Common myeloid progenitor, CD34-positive (primary cell): Measurements from ENCODE around the gene RHEBL1.

Experiments
- CTCF ChIA-PET: fragments of 350-600 bp; sonication (Branson Sonifier 250); formaldehyde crosslinking; loops from one replicate; lab custom pipeline; 2021; ENCODE audit warnings: antibody characterized with exemption; lab: Charles Lee
- POLR2A ChIA-PET: fragments of 350-600 bp; sonication (Branson Sonifier 250); formaldehyde crosslinking; loops from one replicate; lab custom pipeline; 2021; ENCODE audit warnings: antibody characterized with exemption; lab: Charles Lee
- DNase-seq, 3 donors: peaks; one replicate each; pipeline versions ENCODE4 v3.0.0 to v3.0.0-alpha.2; 2013
- H3K27ac ChIP-seq, 2 experiments: 1 replicate in 1 of 2; 2 replicates in 1 of 2; pipeline ENCODE4 v1.7.0; 2013; ENCODE audit warnings: inconsistent platforms in 2 of 2, low read length in 2 of 2, mild to moderate bottlenecking in 2 of 2, low read depth in 1 of 2, moderate library complexity in 1 of 2; ENCODE audit not compliant: severe bottlenecking in 2 of 2, insufficient read depth in 1 of 2, poor library complexity in 1 of 2
- H3K27me3 ChIP-seq, 5 experiments: replicated peaks in 2 of 5; 1 replicate in 3 of 5; 2 replicates in 2 of 5; pipeline versions ENCODE4 v1.6.1 to v1.7.0; 2013; ENCODE audit warnings: low read length in 4 of 5, mild to moderate bottlenecking in 2 of 5, moderate library complexity in 2 of 5, inconsistent platforms in 1 of 5; ENCODE audit not compliant: insufficient read depth in 5 of 5, control insufficient read depth in 4 of 5
- H3K36me3 ChIP-seq, 4 experiments: 1 replicate in 2 of 4; 2 replicates in 2 of 4; pipeline versions ENCODE4 v1.6.1 to v1.7.0; 2013; ENCODE audit warnings: low read length in 3 of 4, control low read depth in 1 of 4, mild to moderate bottlenecking in 1 of 4; ENCODE audit not compliant: control insufficient read depth in 4 of 4, insufficient read depth in 4 of 4
- H3K4me1 ChIP-seq, 4 experiments: 1 replicate in 3 of 4; 2 replicates in 1 of 4; pipeline versions ENCODE4 v1.6.1 to v1.7.1; 2013; ENCODE audit warnings: low read length in 3 of 4, mild to moderate bottlenecking in 3 of 4, control low read depth in 1 of 4, inconsistent platforms in 1 of 4, moderate library complexity in 1 of 4; ENCODE audit not compliant: control insufficient read depth in 4 of 4, insufficient read depth in 4 of 4; ENCODE audit errors: control extremely low read depth in 1 of 4
- H3K4me3 ChIP-seq, 7 experiments: 1 replicate in 4 of 7; 2 replicates in 3 of 7; pipeline versions ENCODE4 v1.5.1 to v1.7.0; 2013; ENCODE audit warnings: mild to moderate bottlenecking in 7 of 7, low read length in 6 of 7, moderate library complexity in 6 of 7, inconsistent platforms in 2 of 7, low read depth in 2 of 7, control low read depth in 1 of 7; ENCODE audit not compliant: insufficient read depth in 4 of 7, control insufficient read depth in 1 of 7; ENCODE audit errors: extremely low read depth in 1 of 7
- H3K9me3 ChIP-seq, 5 experiments: 1 replicate in 4 of 5; 2 replicates in 1 of 5; pipeline versions ENCODE4 v1.6.1 to v1.7.1; 2013; ENCODE audit warnings: low read length in 4 of 5, mild to moderate bottlenecking in 2 of 5, inconsistent platforms in 1 of 5, low read depth in 1 of 5, moderate library complexity in 1 of 5; ENCODE audit not compliant: control insufficient read depth in 4 of 5, insufficient read depth in 2 of 5; ENCODE audit errors: control extremely low read depth in 1 of 5
- WGBS: methylation state at CpG from one replicate; pipeline ENCODE4 v1.1.5; 2013; ENCODE audit not compliant: insufficient coverage; 5-methylcytosine and 5-hydroxymethylcytosine counted together

The RHEBL1 gene

GRCh38 chr12:49094975-49095365 is 25.2 kb upstream of the RHEBL1 start:
- POLR2A ChIA-PET, result interaction anchor here (0.9 to 1.0 kb wide), 2 partner anchors 30 to 36 kb away, joined by 3 to 4 read pairs; partner anchors contain the start of gene TUBA1B
- Histone ChIP-seq H3K27ac (no peak overlapping the region), H3K27me3 (peaks cover 10 to 61% (median 31%) of the 10 kb centered on the region in 5 experiments), H3K4me1 (peaks cover 0 to 42% (median 40%) of the 10 kb centered on the region in 4 experiments), H3K4me3 (no peak overlapping the region), H3K9me3 (no peaks in the 10 kb centered on the region), H3K36me3 (peaks cover 4 to 32% (median 18%) of the 10 kb centered on the region in 4 experiments)
- CTCF ChIA-PET, result interaction anchor here (0.9 to 20.9 kb wide), 7 partner anchors 8 to 140 kb away, joined by 3 to 326 read pairs (median 22); partner anchors contain the start of genes LMBR1L, RHEBL1 and TUBA1B
- 80% methylated on average over 1 of the region's 2 CpGs for WGBS
- DNase-seq, result no peak

GRCh38 chr12:49094160-49094974 is 24.6 kb upstream of the RHEBL1 start, which contains the start of gene DHH:
DHH (minus strand) TSS chr12:49094801; CDS start chr12:49094512, 289 bp downstream.
- CTCF ChIA-PET, result interaction anchor here (0.9 to 20.9 kb wide), 8 partner anchors 7 to 141 kb away, joined by 3 to 326 read pairs (median 14); partner anchors contain the start of genes LMBR1L, RHEBL1 and TUBA1B
- Histone ChIP-seq H3K9me3 (no peaks in the 10 kb centered on the region), H3K4me3 (peak within 1 kb of the TSS in 5 of 7 experiments; percentile 16 to 51 (median 34)), H3K4me1 (peaks cover 1 to 48% (median 45%) of the 10 kb centered on the region in 4 experiments), H3K27me3 (peaks cover 10 to 67% (median 34%) of the 10 kb centered on the region in 5 experiments), H3K36me3 (peaks cover 4 to 26% (median 16%) of the 10 kb centered on the region in 4 experiments), H3K27ac (peak within 1 kb of the TSS in 1 of 2 experiments; percentile 74)
- WGBS, result 1% methylated on average over 40 of the region's 49 CpGs
- POLR2A ChIA-PET, result interaction anchor here (0.6 to 1.0 kb wide), 3 partner anchors 26 to 37 kb away, joined by 3 to 4 read pairs (median 3); partner anchors contain the start of gene TUBA1B
- DNase-seq, result peak in 2 of 3 donors; percentile 48 to 65

GRCh38 chr12:49093792-49094159 is 24.0 kb upstream of the RHEBL1 start:
- H3K9me3 ChIP-seq, result no peaks in the 10 kb centered on the region
- H3K4me1 ChIP-seq, result peaks cover 6 to 52% (median 48%) of the 10 kb centered on the region in 4 experiments
- peak overlapping the region in 3 of 7 experiments; percentile 17 to 51 (median 46) for H3K4me3 ChIP-seq
- H3K27me3 ChIP-seq, result peaks cover 15 to 73% (median 34%) of the 10 kb centered on the region in 5 experiments
- no peak for DNase-seq
- CTCF ChIA-PET, result interaction anchor here (1.3 to 20.9 kb wide), 7 partner anchors 7 to 150 kb away, joined by 3 to 326 read pairs (median 22); partner anchors contain the start of genes LMBR1L, RHEBL1 and TUBA1B
- peaks cover 4 to 23% (median 14%) of the 10 kb centered on the region in 4 experiments for H3K36me3 ChIP-seq
- 2% methylated on average over 9 of the region's 9 CpGs for WGBS
- peak overlapping the region in 1 of 2 experiments; percentile 74 for H3K27ac ChIP-seq
- POLR2A ChIA-PET, result interaction anchor here (1.0 kb wide), 1 partner anchor 37 kb away, joined by 3 read pairs; the partner anchor contains the start of gene TUBA1B

GRCh38 chr12:49092816-49093406 is 23.1 kb upstream of the RHEBL1 start:
- H3K9me3 ChIP-seq, result no peaks in the 10 kb centered on the region
- ChIA-PET CTCF (interaction anchor here (0.8 to 20.9 kb wide), 14 partner anchors 6 to 161 kb away, joined by 3 to 326 read pairs (median 5); partner anchors contain the start of genes LMBR1L, RHEBL1 and TUBA1B), POLR2A (interaction anchor here (0.6 kb wide), 1 partner anchor 20 kb away, joined by 5 read pairs; no protein-coding TSS in a partner anchor)
- peaks cover 18 to 77% (median 34%) of the 10 kb centered on the region in 5 experiments for H3K27me3 ChIP-seq
- DNase-seq, result no peak
- H3K36me3 ChIP-seq, result peaks cover 4 to 19% (median 14%) of the 10 kb centered on the region in 4 experiments
- no peak overlapping the region for H3K4me3 ChIP-seq
- WGBS, result 56% methylated on average over 1 of the region's 4 CpGs
- H3K27ac ChIP-seq, result peak overlapping the region in 1 of 2 experiments; percentile 74
- H3K4me1 ChIP-seq, result peaks cover 9 to 61% (median 56%) of the 10 kb centered on the region in 4 experiments

- 0% methylated on average over 8 of the region's 32 CpGs for WGBS
- POLR2A ChIA-PET, result interaction anchor here (0.7 to 1.5 kb wide), 4 partner anchors 9 to 96 kb away, joined by 3 to 6 read pairs (median 4); partner anchors contain the start of genes RHEBL1 and TUBA1B
- CTCF ChIA-PET, result interaction anchor here (1.0 to 20.9 kb wide), 14 partner anchors 5 to 161 kb away, joined by 3 to 326 read pairs (median 6); partner anchors contain the start of genes LMBR1L, RHEBL1 and TUBA1B
- Histone ChIP-seq H3K9me3 (no peaks in the 10 kb centered on the region), H3K36me3 (peaks cover 0 to 13% (median 8%) of the 10 kb centered on the region in 4 experiments), H3K4me3 (peak overlapping the region in 6 of 7 experiments; percentile 2 to 68 (median 42)), H3K27ac (peak overlapping the region in 1 of 2 experiments; percentile 74), H3K4me1 (peaks cover 11 to 64% (median 58%) of the 10 kb centered on the region in 4 experiments), H3K27me3 (peaks cover 18 to 77% (median 34%) of the 10 kb centered on the region in 5 experiments)
- DNase-seq, result peak; percentile 27 to 47 (median 42)
These were observed 22.5 kb upstream of the RHEBL1 start for GRCh38 chr12:49092086-49092815.

GRCh38 chr12:49091836-49092085 is 22.0 kb upstream of the RHEBL1 start:
- H3K4me1 ChIP-seq, result peaks cover 11 to 64% (median 58%) of the 10 kb centered on the region in 4 experiments
- ChIA-PET POLR2A (interaction anchor here (0.7 to 1.5 kb wide), 4 partner anchors 9 to 97 kb away, joined by 3 to 6 read pairs (median 4); partner anchors contain the start of genes RHEBL1 and TUBA1B), CTCF (interaction anchor here (1.0 to 20.9 kb wide), 8 partner anchors 10 to 162 kb away, joined by 3 to 326 read pairs (median 8); partner anchors contain the start of genes LMBR1L, RHEBL1 and TUBA1B)
- peak overlapping the region in 6 of 7 experiments; percentile 2 to 68 (median 42) for H3K4me3 ChIP-seq
- H3K27ac ChIP-seq, result peak overlapping the region in 1 of 2 experiments; percentile 40
- no peak for DNase-seq
- H3K27me3 ChIP-seq, result peaks cover 18 to 77% (median 34%) of the 10 kb centered on the region in 5 experiments
- WGBS, result 2% methylated on average over 14 of the region's 14 CpGs
- peaks cover 0 to 8% (median 3%) of the 10 kb centered on the region in 4 experiments for H3K36me3 ChIP-seq
- no peaks in the 10 kb centered on the region for H3K9me3 ChIP-seq
